ENCODE data around the gene PPP1R13B.

The PPP1R13B gene

GRCh38 chr14:103730490-103731035 is 116.8 kb downstream of the PPP1R13B start:
- no peak for DNase-seq (ENCODE audit: low read depth)

DNA sequence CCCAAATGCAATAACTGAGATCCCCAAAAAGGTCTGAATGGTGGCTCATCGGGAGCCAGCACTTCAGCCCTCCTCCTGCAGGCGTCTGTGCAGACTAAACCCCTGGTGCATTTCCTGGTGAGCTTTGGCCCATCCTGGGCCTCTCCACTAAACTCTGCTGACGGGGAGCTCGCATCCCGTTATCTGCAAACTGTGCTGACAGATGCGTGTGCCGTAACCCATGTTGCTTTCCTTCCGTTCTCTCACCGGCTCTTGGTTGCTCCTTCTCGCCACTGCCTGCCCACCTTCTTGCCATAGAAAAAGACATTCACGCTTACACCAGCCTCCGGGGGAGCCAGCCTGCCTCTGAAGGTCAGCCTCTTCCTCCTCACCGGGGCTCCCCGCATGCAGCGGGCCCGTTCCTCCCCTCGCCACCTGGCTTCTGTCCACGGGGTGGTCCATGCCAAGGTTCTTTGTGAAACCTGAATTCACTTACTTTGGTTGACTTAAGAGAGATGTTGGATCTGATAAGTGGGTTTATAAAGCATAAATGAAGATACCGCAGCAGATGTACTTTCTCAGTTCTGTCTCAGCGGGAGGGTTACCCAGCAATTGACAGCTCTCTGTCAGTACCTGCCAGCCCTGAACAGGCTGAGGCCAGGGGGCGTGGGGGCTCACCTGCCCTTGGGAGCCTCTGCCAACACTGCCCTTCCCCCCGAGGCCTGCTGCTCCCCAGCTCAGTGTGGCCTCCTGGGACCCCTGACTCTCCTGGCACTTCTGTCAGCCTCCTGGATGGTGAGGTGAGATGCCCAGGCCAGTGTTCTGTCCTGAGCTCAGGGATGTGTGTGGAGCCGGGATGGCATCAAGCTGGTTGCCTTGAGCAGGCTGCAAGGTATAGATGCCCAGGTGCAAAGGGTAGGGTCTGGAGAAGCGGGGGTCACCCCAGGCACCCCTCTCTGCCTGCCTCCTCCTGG is 117.6 kb downstream of the PPP1R13B start:
- no peak for DNase-seq (ENCODE audit: low read depth)

DNA sequence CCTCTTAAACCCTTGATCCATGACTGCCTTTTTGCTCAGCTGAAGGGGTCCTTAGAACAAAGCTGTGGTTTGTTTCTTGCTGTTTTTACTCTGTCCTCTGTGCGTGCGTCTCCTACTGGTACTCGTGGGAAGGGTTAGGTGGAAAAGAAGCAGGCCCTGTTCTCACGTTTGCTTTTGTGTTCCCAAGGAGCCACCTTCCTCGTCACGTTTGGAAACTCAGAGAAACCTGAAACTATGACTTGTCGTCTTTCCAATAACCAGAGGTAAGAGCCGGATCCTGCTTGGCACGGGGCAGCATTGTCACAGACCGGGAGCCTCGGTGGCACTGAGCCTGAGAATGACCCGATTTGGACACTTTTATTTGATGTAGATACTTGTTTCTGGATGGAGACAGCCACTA is 118.7 kb downstream of the PPP1R13B start:
- no peak for DNase-seq (ENCODE audit: low read depth)

- DNase-seq (ENCODE audit: low read depth) = no peak
These were observed 119.2 kb downstream of the PPP1R13B start for GRCh38 chr14:103728141-103728540.

- no peak for DNase-seq (ENCODE audit: low read depth)
These were observed 119.9 kb downstream of the PPP1R13B start for GRCh38 chr14:103727313-103727980.

GRCh38 chr14:103726474-103726873 is 120.9 kb downstream of the PPP1R13B start:
- DNase-seq (ENCODE audit: low read depth) = no peak

DNA sequence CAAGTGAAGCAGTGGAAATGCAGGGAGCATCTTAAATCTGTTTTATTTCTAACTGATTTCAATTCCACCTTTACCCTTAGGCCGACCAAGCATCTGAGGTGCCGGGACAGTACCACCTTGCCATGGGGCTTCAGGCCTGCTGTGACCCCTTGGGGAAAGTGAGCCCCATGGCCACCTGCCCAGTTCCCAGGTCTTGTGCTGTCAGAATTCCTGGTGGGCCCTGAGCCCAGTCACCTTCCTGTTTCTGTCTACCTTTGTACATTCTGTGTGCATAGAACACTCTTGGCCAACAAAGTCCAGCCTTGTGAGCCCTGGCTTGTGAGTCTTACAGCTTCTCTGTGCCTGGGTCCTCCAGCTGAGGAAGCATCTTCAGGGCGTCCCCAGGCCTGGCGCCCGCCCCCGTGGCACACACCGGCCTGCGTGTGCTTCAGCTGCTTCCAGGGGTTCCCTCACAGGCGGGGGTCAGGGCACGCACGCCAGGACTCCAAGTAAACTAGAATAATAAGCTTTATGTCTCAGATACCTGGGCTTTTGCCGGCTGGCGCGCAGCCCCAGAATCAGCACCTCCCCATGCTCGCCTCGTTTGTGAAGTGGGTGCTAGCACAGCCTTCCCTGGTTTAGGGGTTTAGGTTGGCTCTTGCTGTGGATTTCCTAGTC is 121.5 kb downstream of the PPP1R13B start:
- no peak for DNase-seq (ENCODE audit: low read depth)

DNA sequence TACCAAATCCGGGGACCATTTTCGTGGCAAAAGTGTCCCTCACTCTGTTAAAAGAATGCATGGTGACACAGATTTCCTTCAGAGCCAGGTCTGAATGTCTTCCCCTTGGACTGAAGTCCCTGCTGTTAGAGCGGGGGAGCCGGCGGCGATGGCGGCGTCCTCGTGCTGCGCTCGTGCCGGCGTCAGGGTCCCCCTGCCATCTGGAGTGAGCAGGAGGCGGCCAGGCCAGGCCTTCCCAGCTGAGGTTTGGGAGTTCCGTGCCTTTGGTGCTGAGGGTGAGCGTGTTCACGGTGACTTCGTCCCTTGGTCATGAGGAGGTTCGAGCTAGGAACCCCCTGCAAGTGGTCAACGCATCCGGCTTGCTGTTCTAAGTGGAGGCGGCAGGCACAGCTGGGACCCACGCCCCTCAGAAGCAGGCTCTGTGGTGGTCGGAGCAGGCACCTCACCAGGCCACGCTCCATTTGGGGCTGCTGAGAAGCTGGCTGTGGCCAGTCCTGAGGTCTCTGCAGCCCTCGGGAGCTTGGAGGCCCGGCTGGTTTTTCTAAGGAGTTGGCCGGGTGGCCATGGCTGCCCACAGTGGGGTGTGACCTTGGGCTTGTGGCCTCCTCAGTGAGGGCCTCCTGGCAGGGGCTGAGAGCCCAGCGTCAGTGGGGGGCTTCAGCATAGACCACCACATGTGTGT is 122.2 kb downstream of the PPP1R13B start:
- DNase-seq (ENCODE audit: low read depth) = no peak

- no peak for DNase-seq (ENCODE audit: low read depth)
These were observed 123.3 kb downstream of the PPP1R13B start for GRCh38 chr14:103724116-103724515.

GRCh38 chr14:103723748-103724081 is 123.7 kb downstream of the PPP1R13B start:
- no peak for DNase-seq (ENCODE audit: low read depth)

- DNase-seq (ENCODE audit: low read depth) = no peak
These were observed 125.8 kb downstream of the PPP1R13B start for GRCh38 chr14:103721334-103722120.

- DNase-seq (ENCODE audit: low read depth) = no peak
These were observed 127.6 kb downstream of the PPP1R13B start for GRCh38 chr14:103719751-103720150.

DNA sequence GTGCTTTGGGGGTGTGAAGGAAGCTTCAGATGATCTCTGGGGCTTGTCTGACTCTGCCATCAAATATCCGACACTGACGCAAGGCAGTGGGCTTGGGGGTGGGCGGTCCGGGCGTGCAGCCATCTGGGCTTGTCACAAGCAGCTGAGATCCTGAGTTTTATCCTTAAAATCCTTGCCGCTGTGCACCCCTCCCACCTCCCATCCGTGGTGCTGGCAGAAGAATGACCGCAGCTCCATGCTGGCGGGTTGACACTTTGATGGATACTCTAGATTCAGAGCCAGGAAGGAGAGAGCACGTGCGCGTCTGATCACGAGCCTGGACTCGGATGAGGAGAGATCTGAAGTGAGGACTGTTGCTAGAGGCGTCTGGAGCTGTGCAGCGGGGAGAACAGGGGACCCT is 128.8 kb downstream of the PPP1R13B start:
- DNase-seq (ENCODE audit: low read depth) = no peak

DNA sequence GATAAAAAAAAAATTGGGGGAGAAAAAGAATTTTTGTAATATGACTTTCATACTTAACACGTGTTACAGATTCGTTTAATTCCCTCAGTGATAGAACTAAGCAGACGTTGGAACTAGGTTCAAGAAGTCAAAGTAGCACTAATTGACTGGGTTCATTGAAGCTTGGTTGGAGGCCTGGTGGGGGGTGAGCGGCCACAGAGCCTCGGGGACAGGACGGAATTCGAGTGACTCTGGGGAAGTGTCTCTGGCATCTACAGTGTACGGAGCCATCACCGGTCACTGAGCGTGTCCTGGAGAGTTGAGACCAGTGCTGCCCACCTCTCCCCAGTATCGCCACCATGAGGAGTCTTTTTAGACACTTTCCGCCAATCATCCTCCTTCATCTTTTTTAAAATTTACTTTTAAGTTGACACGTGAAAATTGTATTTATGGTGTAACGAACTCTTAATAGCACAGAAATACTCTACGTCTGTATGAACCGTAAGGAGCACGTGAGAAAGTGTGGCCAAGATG is 130.4 kb downstream of the PPP1R13B start:
- no peak for DNase-seq (ENCODE audit: low read depth)

DNA sequence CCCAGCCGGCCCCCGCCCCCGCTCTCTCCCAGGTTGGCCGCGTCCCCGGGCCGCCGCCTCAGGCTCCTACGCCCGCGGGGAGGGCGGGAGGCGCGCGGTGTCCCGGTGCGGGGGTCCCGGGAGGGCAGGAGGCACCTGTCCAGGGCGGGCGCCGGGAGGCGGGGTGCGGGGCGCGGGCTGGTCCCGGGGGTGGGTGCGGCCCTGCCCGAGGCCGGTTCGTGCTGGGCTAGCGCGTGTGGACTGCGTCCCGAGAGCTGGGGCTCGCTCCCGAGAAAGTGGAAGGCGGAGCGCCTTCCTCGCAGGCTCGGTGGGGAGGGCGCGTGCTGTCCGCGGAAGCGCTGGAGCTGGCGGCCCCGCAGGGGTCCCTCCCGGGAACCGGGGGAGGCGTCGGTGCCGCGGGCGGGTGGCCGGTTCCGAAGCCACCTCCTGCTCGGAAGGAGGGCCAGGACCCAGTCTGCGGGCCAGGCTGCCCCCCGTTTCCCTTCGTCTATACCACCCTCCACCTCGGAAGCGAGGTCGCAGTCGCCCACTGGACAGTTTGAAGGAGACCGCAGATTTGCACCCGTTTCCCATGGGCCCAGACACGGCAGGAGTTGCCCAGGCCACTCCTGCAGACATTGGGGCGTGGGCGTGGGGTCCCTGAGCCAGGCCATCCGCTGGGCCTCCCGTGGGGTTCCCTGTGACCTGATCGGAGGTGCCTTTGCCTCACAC is 131.1 kb downstream of the PPP1R13B start:
- DNase-seq (ENCODE audit: low read depth) = no peak

- peak; percentile 99 for DNase-seq (ENCODE audit: low read depth)
These were observed 132.0 kb downstream of the PPP1R13B start, which contains the start of the genes XRCC3 and ZFYVE21 for GRCh38 chr14:103715052-103716000. XRCC3 (minus strand) TSS chr14:103715451; CDS start chr14:103711087, 4,364 bp downstream. ZFYVE21 (plus strand) TSS chr14:103715810; CDS start chr14:103715842, 32 bp downstream.

DNA sequence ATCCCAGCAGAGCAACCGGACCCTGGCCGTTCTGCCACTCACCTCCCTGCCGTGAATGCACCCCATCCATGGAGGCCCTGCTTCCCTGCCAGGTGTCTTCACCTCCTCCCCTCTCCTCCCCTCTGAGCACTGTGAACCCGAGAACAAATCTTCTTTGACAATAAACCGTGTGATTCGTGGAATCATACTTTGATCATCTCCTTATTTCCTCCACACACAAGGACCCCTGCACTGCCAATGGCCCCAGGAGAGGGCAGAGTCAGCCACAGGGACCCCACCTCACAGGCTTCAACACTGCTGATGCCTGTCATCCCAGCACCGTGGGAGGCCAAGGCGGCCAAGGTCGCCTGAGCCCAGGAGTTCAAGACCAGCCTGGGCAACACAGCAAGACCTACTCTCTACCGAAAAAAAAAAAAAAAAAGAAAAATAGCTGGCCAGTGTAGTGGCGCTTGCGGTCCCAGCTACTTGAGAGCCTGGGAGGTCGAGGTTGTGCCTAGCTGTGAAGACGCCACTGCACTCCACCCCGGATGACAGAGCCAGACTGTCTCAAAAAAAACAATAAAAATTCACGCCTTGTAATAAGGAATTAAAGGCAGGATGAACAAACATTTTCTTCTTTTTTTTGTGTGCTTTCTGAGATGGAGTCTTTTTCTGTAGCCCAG is 133.2 kb downstream of the PPP1R13B start:
- DNase-seq (ENCODE audit: low read depth) = no peak

Measured in GM04504 (cell line).